PFSK-1 (cell line): ENCODE data around the gene PODXL2.

Experiments
- POLR2AphosphoS5 ChIP-seq: IDR thresholded peaks from 2 replicates; pipeline ENCODE4 v1.6.1; 2012; ENCODE audit warnings: low read depth, mild to moderate bottlenecking, control low read depth, low read length, moderate library complexity
- REST ChIP-seq, 2 experiments: IDR thresholded peaks; 2 replicates each; pipeline versions ENCODE4 v1.6.1 to v1.8.0; 2011 to 2012; ENCODE audit warnings: low read depth in 2 of 2, low read length in 2 of 2, control low read depth in 1 of 2, inconsistent platforms in 1 of 2, mild to moderate bottlenecking in 1 of 2, moderate library complexity in 1 of 2; ENCODE audit not compliant: insufficient read depth in 1 of 2

- TF ChIP-seq REST (IDR thresholded peaks at IDR 0.05; ENCODE audit: insufficient read depth in 1 of 2, low read depth in 2 of 2, low read length in 2 of 2), result no peak
- TF ChIP-seq POLR2AphosphoS5, result no peak
These were observed 82.2 kb downstream of the PODXL2 start for GRCh38 chr3:127711021-127711695.
